ENCODE measurements around the gene EPC1. TPM values are rescaled to one million over a fixed set of nuclear protein-coding genes. Genes with fewer than 3 reads are reported as not detected.

The EPC1 gene
- total RNA-seq, 1 donor = 26.7 TPM

GRCh38 chr10:32381165-32381564, 34.2 kb upstream of the EPC1 start:
- TF ChIP-seq, protein P1, sequence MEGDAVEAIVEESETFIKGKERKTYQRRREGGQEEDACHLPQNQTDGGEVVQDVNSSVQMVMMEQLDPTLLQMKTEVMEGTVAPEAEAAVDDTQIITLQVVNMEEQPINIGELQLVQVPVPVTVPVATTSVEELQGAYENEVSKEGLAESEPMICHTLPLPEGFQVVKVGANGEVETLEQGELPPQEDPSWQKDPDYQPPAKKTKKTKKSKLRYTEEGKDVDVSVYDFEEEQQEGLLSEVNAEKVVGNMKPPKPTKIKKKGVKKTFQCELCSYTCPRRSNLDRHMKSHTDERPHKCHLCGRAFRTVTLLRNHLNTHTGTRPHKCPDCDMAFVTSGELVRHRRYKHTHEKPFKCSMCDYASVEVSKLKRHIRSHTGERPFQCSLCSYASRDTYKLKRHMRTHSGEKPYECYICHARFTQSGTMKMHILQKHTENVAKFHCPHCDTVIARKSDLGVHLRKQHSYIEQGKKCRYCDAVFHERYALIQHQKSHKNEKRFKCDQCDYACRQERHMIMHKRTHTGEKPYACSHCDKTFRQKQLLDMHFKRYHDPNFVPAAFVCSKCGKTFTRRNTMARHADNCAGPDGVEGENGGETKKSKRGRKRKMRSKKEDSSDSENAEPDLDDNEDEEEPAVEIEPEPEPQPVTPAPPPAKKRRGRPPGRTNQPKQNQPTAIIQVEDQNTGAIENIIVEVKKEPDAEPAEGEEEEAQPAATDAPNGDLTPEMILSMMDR (IDR thresholded peaks at IDR 0.05; ENCODE audit: insufficient read depth, low read length) = no peak
- H3K4me3 ChIP-seq (ENCODE audit: low read depth, low read length) = no peak overlapping the region
- no peak for DNase-seq (ENCODE audit: low read depth)

DNA sequence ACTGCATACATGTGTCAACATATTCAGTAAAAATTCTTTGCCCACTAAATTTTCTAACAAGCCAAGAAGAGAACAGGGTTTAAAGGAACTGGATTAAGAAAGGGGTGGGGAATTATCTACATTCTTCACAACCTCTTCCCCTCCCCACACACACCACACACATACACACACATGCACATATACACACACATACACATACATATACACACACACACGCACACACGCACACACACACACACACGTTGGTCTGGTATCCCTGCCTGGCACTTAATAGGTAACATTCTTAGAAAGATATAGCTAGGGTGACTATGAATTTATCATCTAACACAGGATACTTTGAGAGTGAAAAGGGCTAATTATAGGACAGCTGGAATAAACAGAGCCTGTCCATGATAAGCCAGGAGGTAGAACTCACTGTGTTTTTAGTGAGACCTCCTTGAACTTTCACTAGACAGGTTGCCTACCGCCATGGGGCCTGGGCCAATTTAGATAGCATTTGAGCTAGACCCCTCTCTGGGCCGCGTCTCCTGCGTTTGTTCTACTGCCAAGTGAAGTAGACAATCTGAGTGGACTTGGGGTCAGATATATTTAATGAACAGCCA, 33.1 kb upstream of the EPC1 start:
- DNase-seq (ENCODE audit: low read depth) = no peak
- H3K4me3 ChIP-seq (ENCODE audit: low read depth, low read length) = no peak overlapping the region
- TF ChIP-seq, protein P1 (IDR thresholded peaks at IDR 0.05; ENCODE audit: insufficient read depth, low read length) = no peak

GRCh38 chr10:32379318-32379949, 32.5 kb upstream of the EPC1 start:
- DNase-seq (ENCODE audit: low read depth) = peak; percentile 75
- peak overlapping the region; percentile 73 for H3K4me3 ChIP-seq (ENCODE audit: low read depth, low read length)
- TF ChIP-seq, protein P1 (IDR thresholded peaks at IDR 0.05; ENCODE audit: insufficient read depth, low read length) = no peak

DNA sequence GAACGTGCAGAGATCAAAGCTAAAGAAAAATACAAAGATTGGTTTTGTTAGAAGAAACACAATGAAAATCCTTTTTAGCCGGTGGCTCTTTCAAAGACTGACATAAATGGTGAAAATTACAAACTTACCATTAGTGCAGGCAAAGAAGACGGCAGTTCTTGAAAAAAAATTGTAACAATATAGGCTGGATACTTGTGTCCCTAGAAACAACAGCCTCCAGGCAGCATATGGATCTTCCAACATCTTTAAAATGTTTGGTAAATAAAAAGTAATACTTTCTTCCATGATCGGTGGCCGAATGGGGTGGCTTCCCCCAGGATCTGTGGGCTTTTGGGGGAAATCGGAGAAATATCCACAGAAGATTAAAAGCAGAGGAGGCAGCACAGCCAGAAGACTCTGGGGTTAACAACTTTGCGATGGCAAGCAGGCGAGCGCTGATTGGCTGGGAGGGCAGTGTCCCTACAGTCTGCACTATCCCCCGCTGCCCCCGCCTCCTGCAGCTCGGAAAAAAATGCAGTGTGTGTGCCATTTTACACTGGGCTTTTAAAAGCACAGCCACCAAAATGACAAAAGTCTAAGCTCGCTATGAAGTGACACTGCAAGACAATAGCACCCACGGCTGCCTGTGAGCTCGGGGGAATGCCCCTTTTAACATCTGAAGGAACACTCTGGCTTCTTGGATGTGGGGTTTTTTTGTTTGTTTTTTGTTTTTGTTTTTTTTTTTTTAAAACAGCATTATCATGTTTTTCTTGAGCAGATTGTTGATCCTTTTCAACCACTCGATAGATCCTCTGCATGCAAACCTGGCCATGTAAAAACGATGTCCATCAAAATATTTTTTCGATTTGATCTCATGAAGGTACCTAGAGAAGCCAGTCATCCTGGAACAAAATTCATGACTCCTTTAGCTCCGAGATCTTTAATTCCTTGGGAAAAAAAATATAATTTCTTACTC, 31.7 kb upstream of the EPC1 start:
- TF ChIP-seq, protein P1 (IDR thresholded peaks at IDR 0.05; ENCODE audit: insufficient read depth, low read length) = no peak
- peak; percentile 86 for DNase-seq (ENCODE audit: low read depth)
- peak overlapping the region; percentile 73 for H3K4me3 ChIP-seq (ENCODE audit: low read depth, low read length)

- TF ChIP-seq, protein P1 (IDR thresholded peaks at IDR 0.05; ENCODE audit: insufficient read depth, low read length) = peak; percentile 37
- DNase-seq (ENCODE audit: low read depth) = peak; percentile 64
- H3K4me3 ChIP-seq (ENCODE audit: low read depth, low read length) = peak overlapping the region; percentile 73
Observed at GRCh38 chr10:32377458-32378259, 30.7 kb upstream of the EPC1 start.

GRCh38 chr10:32376771-32377170, 29.8 kb upstream of the EPC1 start:
- DNase-seq (ENCODE audit: low read depth) = peak; percentile 14
- TF ChIP-seq, protein P1 (IDR thresholded peaks at IDR 0.05; ENCODE audit: insufficient read depth, low read length) = no peak
- peak overlapping the region; percentile 73 for H3K4me3 ChIP-seq (ENCODE audit: low read depth, low read length)

All from fibroblast of the aortic adventitia (primary cell).